ENCODE measurements around the gene CPB2. TPM values are rescaled to one million over a fixed set of nuclear protein-coding genes. Genes with fewer than 3 reads are reported as not detected.

CPB2 gene
- total RNA-seq, 2 donors from 2014 or later: not detected

- no peak for DNase-seq (ENCODE audit: low spot score)
- intact Hi-C loops (cut with DNase I): no loop called here
Observed at GRCh38 chr13:46129124-46129523, 24.3 kb upstream of the CPB2 start.

GRCh38 chr13:46127358-46128023, 22.7 kb upstream of the CPB2 start:
- no peak for DNase-seq (ENCODE audit: low spot score)
- intact Hi-C loops (cut with DNase I): no loop called here

GRCh38 chr13:46126552-46127357, 21.9 kb upstream of the CPB2 start:
- intact Hi-C loops (cut with DNase I): no loop called here
- peak; percentile 88 for DNase-seq (ENCODE audit: low spot score)

- no peak for DNase-seq (ENCODE audit: low spot score)
- intact Hi-C loops (cut with DNase I): no loop called here
Observed at GRCh38 chr13:46126056-46126455, 21.2 kb upstream of the CPB2 start.

- no peak for DNase-seq (ENCODE audit: low spot score)
- intact Hi-C loops (cut with DNase I): no loop called here
Observed at GRCh38 chr13:46124967-46125933, 20.4 kb upstream of the CPB2 start.

GRCh38 chr13:46124531-46124966, 19.7 kb upstream of the CPB2 start:
- intact Hi-C loops (cut with DNase I): no loop called here
- no peak for DNase-seq (ENCODE audit: low spot score)

- intact Hi-C loops (cut with DNase I): no loop called here
- DNase-seq (ENCODE audit: low spot score): no peak
Observed at GRCh38 chr13:46122304-46122703, 17.5 kb upstream of the CPB2 start.

- intact Hi-C loops (cut with DNase I): no loop called here
- DNase-seq (ENCODE audit: low spot score): no peak
Observed at GRCh38 chr13:46121597-46122163, 16.8 kb upstream of the CPB2 start.

- intact Hi-C loops (cut with DNase I): no loop called here
- DNase-seq (ENCODE audit: low spot score): no peak
Observed at GRCh38 chr13:46121033-46121432, 16.2 kb upstream of the CPB2 start.

- intact Hi-C loops (cut with DNase I): no loop called here
Observed at GRCh38 chr13:46119883-46120614, 15.2 kb upstream of the CPB2 start.

GRCh38 chr13:46116653-46117502, 12.0 kb upstream of the CPB2 start:
- no peak for DNase-seq (ENCODE audit: low spot score)
- intact Hi-C loops (cut with DNase I): no loop called here

More at GRCh38 chr13:46119883-46120614, 15.2 kb upstream of the CPB2 start:
- DNase-seq (ENCODE audit: low spot score): no peak

GRCh38 chr13:46114613-46115012, 9.8 kb upstream of the CPB2 start:
- intact Hi-C loops (cut with DNase I): no loop called here
- no peak for DNase-seq (ENCODE audit: low spot score)

GRCh38 chr13:46113596-46113995, 8.8 kb upstream of the CPB2 start:
- no peak for DNase-seq (ENCODE audit: low spot score)
- intact Hi-C loops (cut with DNase I): no loop called here

GRCh38 chr13:46111151-46111550, 6.3 kb upstream of the CPB2 start:
- intact Hi-C loops (cut with DNase I): no loop called here
- no peak for DNase-seq (ENCODE audit: low spot score)

GRCh38 chr13:46109451-46109850, 4.6 kb upstream of the CPB2 start:
- intact Hi-C loops (cut with DNase I): no loop called here

GRCh38 chr13:46106839-46107371, 2.1 kb upstream of the CPB2 start:
- no peak for DNase-seq (ENCODE audit: low spot score)
- intact Hi-C loops (cut with DNase I): no loop called here

More at GRCh38 chr13:46109451-46109850, 4.6 kb upstream of the CPB2 start:
- DNase-seq (ENCODE audit: low spot score): no peak

- no peak for DNase-seq (ENCODE audit: low spot score)
- intact Hi-C loops (cut with DNase I): no loop called here
Observed at GRCh38 chr13:46103037-46103436, 1.8 kb downstream of the CPB2 start.

GRCh38 chr13:46102255-46102605, 2.6 kb downstream of the CPB2 start:
- intact Hi-C loops (cut with DNase I): no loop called here
- no peak for DNase-seq (ENCODE audit: low spot score)

All from posterior vena cava (tissue), 2 donors.